GM12874 (cell line): ENCODE data around the gene FRK.

Source experiments
- CTCF ChIP-seq: IDR thresholded peaks from 2 replicates; pipeline ENCODE4 v1.5.1; 2011; ENCODE audit warnings: low read depth, mild to moderate bottlenecking, control low read depth, low read length, moderate library complexity; ENCODE audit not compliant: insufficient read depth

Gene FRK

GRCh38 chr6:115891111-115891669, 169.5 kb downstream of the FRK start:
- TF ChIP-seq CTCF: no peak

GRCh38 chr6:115890238-115890637, 170.5 kb downstream of the FRK start:
- TF ChIP-seq CTCF: no peak

- no peak for TF ChIP-seq CTCF
Measured at GRCh38 chr6:115887891-115888290, 172.8 kb downstream of the FRK start.

GRCh38 chr6:115885636-115886366, 174.9 kb downstream of the FRK start:
- TF ChIP-seq CTCF: no peak

GRCh38 chr6:115882771-115883170, 177.9 kb downstream of the FRK start:
- no peak for TF ChIP-seq CTCF

- no peak for TF ChIP-seq CTCF
Measured at GRCh38 chr6:115882174-115882573, 178.5 kb downstream of the FRK start.
